NT2/D1 (cell line): ENCODE measurements around the gene ZNF516.

ENCODE experiments used
- DNase-seq: peaks from one replicate; pipeline ENCODE4 v3.0.0-alpha.2; 2011; ENCODE audit warnings: low read depth, low spot score
- H3K27me3 ChIP-seq: 2 replicates; pipeline ENCODE4 v1.6.0; 2011; ENCODE audit warnings: mild to moderate bottlenecking; ENCODE audit not compliant: insufficient read length, insufficient read depth
- H3K36me3 ChIP-seq: 2 replicates; pipeline ENCODE4 v1.6.1; 2011; ENCODE audit warnings: mild to moderate bottlenecking, low read length, mixed read lengths; ENCODE audit not compliant: insufficient read depth, insufficient read length
- H3K4me1 ChIP-seq: 2 replicates; pipeline ENCODE4 v1.5.1; 2011; ENCODE audit not compliant: insufficient read depth, insufficient read length
- H3K4me3 ChIP-seq: 2 replicates; pipeline ENCODE4 v1.5.1; 2011; ENCODE audit warnings: low read depth; ENCODE audit not compliant: insufficient read length
- H3K9ac ChIP-seq: 2 replicates; pipeline ENCODE4 v1.6.0; 2011; ENCODE audit warnings: low read depth; ENCODE audit not compliant: insufficient read length
- H3K9me3 ChIP-seq: 2 replicates; pipeline ENCODE4 v1.5.1; 2011; ENCODE audit warnings: mild to moderate bottlenecking, low read length; ENCODE audit not compliant: insufficient read depth
- SUZ12 ChIP-seq: IDR thresholded peaks from 2 replicates; pipeline ENCODE4 v1.6.1; 2011; ENCODE audit not compliant: insufficient read length, insufficient read depth; ENCODE audit errors: extremely low read depth
- YY1 ChIP-seq: IDR thresholded peaks from 2 replicates; pipeline ENCODE4 v1.6.1; 2011; ENCODE audit not compliant: insufficient read length, insufficient read depth
- ZNF274 ChIP-seq: IDR thresholded peaks from 2 replicates; pipeline ENCODE4 v1.6.1; 2011; ENCODE audit warnings: mild to moderate bottlenecking, low read depth, low read length

Gene ZNF516

GRCh38 chr18:76357585-76358260 lies 137.3 kb downstream of the ZNF516 start:
- Histone ChIP-seq H3K9ac (no peak overlapping the region), H3K36me3 (peaks cover 16% of the 10 kb centered on the region), H3K9me3 (0 out of 2 replicates have a peak, but pooled peaks cover 8% of the 10 kb centered on the region), H3K27me3 (no peaks in the 10 kb centered on the region), H3K4me3 (no peak overlapping the region), H3K4me1 (peaks cover 3% of the 10 kb centered on the region)
- no peak for DNase-seq
- TF ChIP-seq SUZ12 (no peak), YY1 (no peak), ZNF274 (no peak)

DNA sequence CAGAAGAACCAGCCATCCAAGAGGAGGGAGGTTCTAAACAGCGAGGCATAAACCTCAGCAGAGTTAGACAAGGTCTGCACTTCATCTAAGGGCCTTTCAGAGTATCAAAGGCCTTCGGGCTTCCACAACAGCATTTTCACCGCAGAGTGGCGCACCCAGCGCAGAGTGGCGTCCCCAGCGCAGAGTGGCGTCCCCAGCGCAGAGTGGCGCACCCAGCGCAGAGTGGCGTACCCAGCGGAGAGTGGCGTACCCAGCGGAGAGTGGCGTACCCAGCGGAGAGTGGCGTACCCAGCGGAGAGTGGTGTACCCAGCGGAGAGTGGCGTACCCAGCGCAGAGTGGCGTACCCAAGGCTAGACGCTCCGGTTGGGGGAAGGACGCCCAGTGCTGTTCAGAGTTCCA lies 137.9 kb downstream of the ZNF516 start:
- 0 out of 2 replicates have a peak, but pooled peaks cover 8% of the 10 kb centered on the region for H3K9me3 ChIP-seq
- H3K27me3 ChIP-seq, result no peaks in the 10 kb centered on the region
- H3K9ac ChIP-seq, result no peak overlapping the region
- TF ChIP-seq ZNF274 (no peak), SUZ12 (no peak), YY1 (no peak)
- H3K36me3 ChIP-seq, result peaks cover 16% of the 10 kb centered on the region
- H3K4me3 ChIP-seq, result no peak overlapping the region
- no peak for DNase-seq
- peaks cover 3% of the 10 kb centered on the region for H3K4me1 ChIP-seq

- H3K9me3 ChIP-seq, result 0 out of 2 replicates have a peak, but pooled peaks cover 8% of the 10 kb centered on the region
- no peaks in the 10 kb centered on the region for H3K27me3 ChIP-seq
- H3K36me3 ChIP-seq, result peaks cover 12% of the 10 kb centered on the region
- DNase-seq, result no peak
- H3K4me1 ChIP-seq, result peaks cover 5% of the 10 kb centered on the region
- no peak for TF ChIP-seq SUZ12
- TF ChIP-seq YY1, result no peak
- TF ChIP-seq ZNF274, result no peak
- no peak overlapping the region for H3K4me3 ChIP-seq
- H3K9ac ChIP-seq, result no peak overlapping the region
These were observed 138.4 kb downstream of the ZNF516 start for GRCh38 chr18:76356666-76357065.

DNA sequence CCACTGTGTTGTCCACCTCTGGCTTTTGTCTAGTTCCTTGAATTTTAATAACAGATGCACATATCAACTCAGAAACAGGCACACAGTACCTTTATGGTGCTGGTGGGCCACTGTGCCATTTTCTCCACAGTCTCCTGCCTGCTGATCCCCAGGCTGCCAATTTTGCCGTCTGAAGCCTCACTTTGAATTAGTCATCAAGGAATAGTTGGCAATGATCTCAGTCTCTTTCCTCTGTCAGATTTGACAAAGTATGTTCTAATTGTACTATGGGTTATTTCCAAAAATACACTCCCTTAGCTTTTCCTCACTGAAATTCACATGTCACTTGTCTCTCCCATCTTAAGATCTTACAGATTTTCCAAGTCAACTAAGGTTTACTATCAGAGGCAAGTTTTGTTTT lies 140.7 kb downstream of the ZNF516 start:
- DNase-seq, result no peak
- H3K9ac ChIP-seq, result no peak overlapping the region
- TF ChIP-seq YY1 (no peak), SUZ12 (no peak), ZNF274 (no peak)

DNA sequence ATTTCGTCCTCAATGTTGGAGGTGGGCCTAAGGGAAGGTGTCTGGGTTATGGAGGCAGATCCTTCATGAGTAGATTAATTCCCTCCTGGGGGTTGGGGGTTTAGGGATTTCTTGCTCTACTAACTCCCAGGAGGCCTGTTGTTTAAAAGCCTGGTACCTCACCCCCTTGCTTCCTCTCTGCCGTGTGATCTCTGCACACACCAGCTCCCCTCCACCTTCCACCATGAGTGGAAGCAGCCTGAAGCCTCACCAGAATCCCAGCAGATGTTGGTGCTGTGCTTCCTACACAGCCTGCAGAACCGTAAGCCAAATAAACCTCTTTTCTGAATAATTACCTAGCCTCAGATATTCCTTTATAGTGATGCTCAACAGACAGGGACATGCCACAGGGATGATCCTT lies 141.5 kb downstream of the ZNF516 start:
- Histone ChIP-seq H3K9me3 (0 out of 2 replicates have a peak, but pooled peaks cover 8% of the 10 kb centered on the region), H3K27me3 (no peaks in the 10 kb centered on the region), H3K4me3 (no peak overlapping the region), H3K36me3 (peaks cover 7% of the 10 kb centered on the region), H3K9ac (no peak overlapping the region), H3K4me1 (peaks cover 5% of the 10 kb centered on the region)
- no peak for TF ChIP-seq ZNF274
- TF ChIP-seq YY1, result no peak
- TF ChIP-seq SUZ12, result no peak
- no peak for DNase-seq

More for the DNA sequence above, 140.7 kb downstream of the ZNF516 start:
- Histone ChIP-seq H3K4me3 (no peak overlapping the region), H3K9me3 (0 out of 2 replicates have a peak, but pooled peaks cover 8% of the 10 kb centered on the region), H3K4me1 (peaks cover 2% of the 10 kb centered on the region), H3K27me3 (no peaks in the 10 kb centered on the region), H3K36me3 (peaks cover 11% of the 10 kb centered on the region)

DNA sequence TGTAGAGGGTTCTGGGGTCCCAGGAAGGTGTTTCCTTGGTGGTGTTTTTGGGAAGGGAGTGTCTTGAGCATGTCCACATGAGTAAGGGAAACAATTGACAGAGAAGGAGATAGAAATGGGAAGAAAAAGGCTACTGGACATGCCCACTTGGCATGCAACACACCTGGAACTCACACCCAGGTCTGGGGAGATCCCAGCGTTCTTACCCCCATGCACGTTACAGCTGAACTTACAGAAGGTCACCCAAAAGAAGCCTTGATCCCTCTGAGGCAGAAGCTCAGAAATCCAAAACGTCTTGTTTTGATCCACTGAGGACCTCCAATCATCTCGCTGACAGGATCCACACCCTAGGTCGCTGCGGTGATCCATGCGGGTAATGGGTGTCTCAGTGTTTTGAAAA lies 142.0 kb downstream of the ZNF516 start:
- Histone ChIP-seq H3K4me1 (peaks cover 8% of the 10 kb centered on the region), H3K9me3 (0 out of 2 replicates have a peak, but pooled peaks cover 8% of the 10 kb centered on the region), H3K36me3 (peaks cover 4% of the 10 kb centered on the region), H3K27me3 (no peaks in the 10 kb centered on the region), H3K4me3 (no peak overlapping the region), H3K9ac (no peak overlapping the region)
- no peak for DNase-seq
- TF ChIP-seq ZNF274, result no peak
- no peak for TF ChIP-seq SUZ12
- no peak for TF ChIP-seq YY1

DNA sequence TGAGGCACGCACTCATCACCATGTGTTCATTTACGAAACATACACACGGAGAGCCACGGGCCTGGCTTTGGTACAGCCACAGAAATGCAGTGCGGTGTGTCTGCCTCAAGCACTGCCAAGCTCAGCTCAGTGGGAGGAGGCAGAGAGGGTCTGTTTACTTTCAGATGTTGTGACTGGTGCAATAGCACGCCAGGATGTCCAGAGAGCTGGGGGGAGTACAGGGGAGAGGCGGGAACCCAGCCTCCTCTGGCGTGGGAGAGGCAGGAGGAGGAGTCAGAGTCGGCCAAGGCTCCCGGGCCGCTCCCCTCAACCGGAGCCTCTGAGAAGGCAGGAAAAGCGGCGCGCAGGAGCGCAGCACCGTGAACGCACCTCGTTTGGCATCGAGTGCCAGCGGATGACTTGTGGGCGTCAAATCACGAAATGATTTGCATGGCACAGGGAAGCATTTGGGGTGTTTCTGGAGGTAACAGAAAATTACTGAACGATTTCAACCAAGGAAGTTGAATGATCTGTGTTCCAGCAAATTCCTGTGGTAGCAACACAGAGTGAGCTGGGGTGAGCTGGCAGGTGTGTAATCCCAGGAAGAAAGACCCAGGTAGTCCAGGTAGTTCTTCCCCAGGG lies 143.0 kb downstream of the ZNF516 start:
- Histone ChIP-seq H3K27me3 (no peaks in the 10 kb centered on the region), H3K36me3 (no peaks in the 10 kb centered on the region), H3K9me3 (0 out of 2 replicates have a peak, but pooled peaks cover 8% of the 10 kb centered on the region), H3K4me3 (no peak overlapping the region), H3K4me1 (peaks cover 8% of the 10 kb centered on the region), H3K9ac (no peak overlapping the region)
- no peak for DNase-seq
- TF ChIP-seq ZNF274 (no peak), SUZ12 (no peak), YY1 (no peak)
